Motor neuron (in vitro differentiated cells): ENCODE results near the gene DNMBP. TPM values are rescaled to one million over a fixed set of nuclear protein-coding genes. Genes with fewer than 3 reads are reported as not detected.
"Not testable (repeated sequence)": the region's sequence is repeated elsewhere in the genome, so short reads cannot be mapped to it uniquely, and the experiment has no call there.

ENCODE experiments used
- ATAC-seq, 8 experiments: fragments of 200-7000 bp; cut with Tn5 transposase; replicated peaks in 6 of 8; 2 replicates each; pipeline ENCODE4 v1.8.0; 2021; ENCODE audit warnings: mild to moderate bottlenecking in 8 of 8, moderate library complexity in 8 of 8
- H3K27ac ChIP-seq, 2 donors: fragments of 250-450 bp; sonication (Bioruptor Pico); 2 replicates each; pipeline ENCODE4 v1.9.0; 2021; ENCODE audit warnings: antibody characterized with exemption in 2 of 2, mild to moderate bottlenecking in 2 of 2, moderate library complexity in 1 of 2
- H3K4me1 ChIP-seq, 2 donors: fragments of 250-450 bp; sonication (Bioruptor Pico); replicated peaks in 1 of 2; 2 replicates each; pipeline ENCODE4 v1.6.1; 2021; ENCODE audit warnings: antibody characterized with exemption in 2 of 2, mild to moderate bottlenecking in 2 of 2, moderate library complexity in 1 of 2
- H3K4me3 ChIP-seq, 5 donors: fragments of 250-450 bp; sonication (Bioruptor Pico); 2 replicates each; pipeline ENCODE4 v1.9.0; 2021; ENCODE audit warnings: antibody characterized with exemption in 5 of 5, mild to moderate bottlenecking in 5 of 5, moderate library complexity in 4 of 5
- WGBS, 10 experiments: fragments of 450-650 bp; shearing (Covaris generic); methylation state at CpG; one replicate each; pipeline ENCODE4 v1.0.0; 2022; 5-methylcytosine and 5-hydroxymethylcytosine counted together
- in situ Hi-C, 9 experiments: fragments of 400-800 bp; cut with MboI; loops; one replicate each; pipeline ENCODE4 v1.15.0; 2021; ENCODE audit warnings: low sequenced_read_pairs in 9 of 9, low pct_unique_long_range_greater_than_20kb in 2 of 9; ENCODE audit not compliant: unreplicated experiment in 9 of 9
- total RNA-seq, 8 experiments: library from RNA; unstranded; fragments of 300-600 nt; gene quantifications; 2 replicates each; pipeline versions ENCODE4 v1.2.3 to v1.2.4, GENCODE V29; 2022

DNMBP gene
- total RNA-seq, 8 experiments from 2014 or later: 3.3 to 24.0 (median 9.9) TPM

GRCh38 chr10:99945263-99945662, 64.5 kb downstream of the DNMBP start:
- H3K4me1 ChIP-seq: no peaks in the 10 kb centered on the region
- peak in 6 of 8 experiments; percentile 28 to 97 (median 80) for ATAC-seq
- in situ Hi-C loops: no loop called here
- WGBS, 10 experiments: 32 to 100% (median 75%) methylated on average over 1 to 4 of the region's 4 CpGs
- H3K27ac ChIP-seq: no peak overlapping the region
- H3K4me3 ChIP-seq: no peak overlapping the region

DNA sequence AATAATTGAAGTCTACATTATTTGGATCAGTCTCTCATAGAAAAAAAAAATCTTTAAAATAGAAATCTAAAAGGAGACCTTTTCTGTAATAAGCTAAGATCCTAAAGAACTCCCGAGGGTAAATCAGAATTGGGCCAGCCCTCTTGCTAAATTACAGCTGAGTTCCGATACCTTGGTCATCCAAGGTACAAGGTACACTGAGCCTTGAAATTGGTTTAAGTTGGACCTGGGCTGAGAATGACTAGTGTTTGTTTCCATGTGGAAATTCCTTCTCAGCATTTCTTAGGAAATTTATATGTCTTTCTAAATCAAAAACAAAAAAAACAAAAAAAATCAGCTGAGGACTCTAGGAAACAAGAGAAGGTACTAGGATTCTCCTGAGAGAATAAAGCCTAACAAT, 64.9 kb downstream of the DNMBP start:
- in situ Hi-C loops: no loop called here
- H3K4me1 ChIP-seq: no peaks in the 10 kb centered on the region
- no peak overlapping the region for H3K4me3 ChIP-seq
- 80 to 100% (median 92%) methylated on average over 1 to 2 of the region's 2 CpGs for WGBS, 10 experiments
- no peak overlapping the region for H3K27ac ChIP-seq
- no peak for ATAC-seq

DNA sequence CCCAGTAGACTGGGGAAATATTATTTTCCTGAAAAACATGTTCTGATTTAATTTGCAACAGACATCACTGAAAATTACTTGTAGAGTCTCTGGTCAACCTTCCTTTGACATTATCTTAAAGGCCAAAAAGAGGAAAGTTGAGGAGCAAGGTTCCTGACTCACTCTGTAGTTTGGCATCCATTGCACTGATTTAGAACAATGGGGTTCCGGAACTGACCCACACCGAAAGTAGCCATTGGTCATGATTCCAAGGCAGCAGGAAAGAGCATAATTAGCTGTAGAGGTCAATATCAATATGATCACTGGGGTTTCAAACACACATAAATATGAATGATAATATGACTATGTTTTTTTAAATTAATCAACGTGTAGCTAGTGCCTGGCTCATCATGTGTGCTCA, 65.8 kb downstream of the DNMBP start:
- in situ Hi-C loops: no loop called here
- Histone ChIP-seq H3K4me1 (no peaks in the 10 kb centered on the region), H3K27ac (no peak overlapping the region), H3K4me3 (no peak overlapping the region)
- no peak for ATAC-seq
- WGBS, 10 experiments: 67 to 100% (median 90%) methylated on average over 1 to 3 of the region's 3 CpGs; no CpG with 5 or more reads in 2 of the 10 experiments

DNA sequence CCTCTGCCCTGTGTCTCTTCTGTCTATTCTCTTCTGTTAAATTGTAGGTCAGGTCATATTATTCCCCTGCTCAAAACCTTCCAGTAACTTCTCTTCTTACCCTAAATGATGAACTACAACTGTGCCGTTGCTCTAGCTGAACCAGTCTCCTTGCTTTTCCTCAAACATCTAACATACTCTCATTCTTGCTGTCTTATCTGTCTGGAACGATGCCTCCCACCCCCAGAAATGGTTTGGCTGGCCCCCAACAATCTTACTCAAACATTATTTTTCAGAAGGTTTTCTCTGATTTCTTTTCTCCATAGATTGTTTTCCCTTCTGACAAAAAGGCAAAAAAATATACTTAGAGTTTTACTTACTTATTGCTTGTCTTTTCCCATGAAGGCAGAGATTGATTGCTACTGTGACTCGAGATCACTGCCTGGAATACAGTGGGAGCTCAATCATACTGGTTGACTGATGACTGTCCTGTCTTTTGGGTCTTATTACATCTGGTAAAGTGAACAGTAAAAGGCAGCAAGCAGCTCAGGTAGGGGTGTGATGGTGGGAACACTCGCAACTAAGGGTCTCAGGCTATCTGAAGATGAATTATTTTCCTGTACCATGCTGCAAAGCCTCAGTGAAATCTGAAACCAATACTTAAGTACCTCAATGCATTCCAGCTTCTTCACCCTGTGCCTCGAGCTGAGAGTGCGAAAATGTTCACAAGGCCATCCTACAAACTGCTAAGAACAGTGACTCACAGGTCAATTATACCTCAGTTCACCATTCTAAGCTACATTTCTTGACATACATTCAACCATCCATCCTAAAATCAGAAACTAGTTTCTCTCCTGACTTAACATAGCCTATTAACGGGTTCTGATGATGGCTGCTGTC, 67.6 kb downstream of the DNMBP start:
- in situ Hi-C loops: no loop called here
- no peak for ATAC-seq

GRCh38 chr10:99938563-99938962, 71.2 kb downstream of the DNMBP start:
- no peaks in the 10 kb centered on the region for H3K4me1 ChIP-seq
- WGBS, 10 experiments: 0 to 100% (median 66%) methylated on average over 1 to 3 of the region's 3 CpGs; no CpG with 5 or more reads in 4 of the 10 experiments
- no peak overlapping the region for H3K27ac ChIP-seq
- in situ Hi-C loops: no loop called here
- ATAC-seq: peak in 7 of 8 experiments; percentile 51 to 94 (median 77)
- H3K4me3 ChIP-seq: no peak overlapping the region

More for the DNA sequence above, 67.6 kb downstream of the DNMBP start:
- Histone ChIP-seq H3K4me1 (no peaks in the 10 kb centered on the region), H3K27ac (no peak overlapping the region), H3K4me3 (no peak overlapping the region)
- WGBS, 10 experiments: 33 to 94% (median 83%) methylated on average over 1 to 7 of the region's 7 CpGs

DNA sequence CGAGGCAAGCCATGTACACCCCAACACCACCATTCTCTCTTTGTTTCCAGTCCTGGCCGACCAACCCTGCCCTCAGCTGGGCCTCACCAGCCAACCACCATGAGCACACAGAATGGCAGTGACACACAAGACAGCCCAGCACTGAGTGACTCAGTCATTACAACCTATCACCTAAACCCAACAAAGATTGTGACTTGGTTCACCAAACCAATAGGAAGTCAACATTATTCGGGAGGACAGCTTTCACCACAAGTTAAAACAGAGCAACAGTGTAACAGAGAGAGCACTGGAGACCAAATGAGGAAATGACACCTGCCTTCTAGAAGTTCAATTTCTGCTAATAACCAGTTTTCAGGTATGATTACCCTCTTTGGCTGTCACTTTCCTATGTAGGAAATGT, 72.1 kb downstream of the DNMBP start:
- WGBS, 10 experiments: 91 to 100% (median 100%) methylated on average over 1 to 3 of the region's 3 CpGs; no CpG with 5 or more reads in 3 of the 10 experiments
- no peak for ATAC-seq
- Histone ChIP-seq H3K27ac (no peak overlapping the region), H3K4me1 (no peaks in the 10 kb centered on the region), H3K4me3 (no peak overlapping the region)
- in situ Hi-C loops: no loop called here

GRCh38 chr10:99932203-99932957, 77.4 kb downstream of the DNMBP start:
- H3K4me1 ChIP-seq, H3K4me3 ChIP-seq, ATAC-seq, in situ Hi-C loops, H3K27ac ChIP-seq: not testable (repeated sequence)
- WGBS, 10 experiments: no CpG with 5 or more reads among the region's 7 CpGs

DNA sequence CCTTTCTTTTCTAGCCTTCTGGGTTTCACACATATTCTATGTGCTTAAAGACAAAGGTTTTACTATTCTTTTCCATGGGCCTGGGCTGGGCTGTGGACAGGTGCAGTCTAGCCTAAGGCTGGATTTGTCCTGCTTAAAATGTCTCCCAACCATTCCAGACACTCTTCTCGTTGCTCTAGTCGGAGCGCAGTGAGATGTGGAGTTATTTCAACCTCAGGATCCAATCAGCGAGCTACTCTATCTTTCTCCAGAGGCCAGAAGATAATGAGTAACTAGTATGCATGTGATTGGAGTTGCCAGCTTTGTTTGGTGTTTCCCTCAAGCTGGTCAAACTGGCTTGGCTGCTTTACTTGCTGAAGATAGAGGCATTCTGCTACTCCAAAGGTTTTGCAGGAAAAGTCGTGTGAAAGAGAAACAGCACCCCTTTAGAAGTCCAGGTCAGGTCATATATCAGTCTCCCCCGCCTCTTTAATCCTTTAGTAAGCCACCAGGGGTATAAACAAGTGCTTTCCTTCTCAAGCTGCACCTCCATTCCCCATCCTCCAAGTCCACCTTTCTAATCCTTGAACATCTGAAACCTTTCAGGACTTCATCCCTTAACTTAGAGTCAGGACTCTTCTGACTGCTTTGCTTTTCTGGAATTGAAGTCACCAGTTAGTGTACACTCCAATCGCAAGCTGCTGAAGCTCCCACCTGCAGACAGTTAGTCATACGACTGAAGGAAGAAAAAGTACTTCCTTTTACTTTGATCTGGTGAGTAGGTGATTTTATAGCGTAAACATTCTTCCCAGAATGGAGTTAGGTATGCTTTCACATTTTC, 78.8 kb downstream of the DNMBP start:
- 50 to 87% (median 80%) methylated on average over 2 to 8 of the region's 9 CpGs for WGBS, 10 experiments
- H3K4me1 ChIP-seq: no peaks in the 10 kb centered on the region
- in situ Hi-C loops: no loop called here
- no peak overlapping the region for H3K27ac ChIP-seq
- no peak for ATAC-seq
- H3K4me3 ChIP-seq: no peak overlapping the region

- in situ Hi-C loops: no loop called here
- WGBS, 10 experiments: 91 to 99% (median 97%) methylated on average over 3 to 9 of the region's 9 CpGs
- no peak overlapping the region for H3K27ac ChIP-seq
- no peak for ATAC-seq
- H3K4me3 ChIP-seq: no peak overlapping the region
- H3K4me1 ChIP-seq: no peaks in the 10 kb centered on the region
Observed at GRCh38 chr10:99929360-99929759, 80.4 kb downstream of the DNMBP start.

DNA sequence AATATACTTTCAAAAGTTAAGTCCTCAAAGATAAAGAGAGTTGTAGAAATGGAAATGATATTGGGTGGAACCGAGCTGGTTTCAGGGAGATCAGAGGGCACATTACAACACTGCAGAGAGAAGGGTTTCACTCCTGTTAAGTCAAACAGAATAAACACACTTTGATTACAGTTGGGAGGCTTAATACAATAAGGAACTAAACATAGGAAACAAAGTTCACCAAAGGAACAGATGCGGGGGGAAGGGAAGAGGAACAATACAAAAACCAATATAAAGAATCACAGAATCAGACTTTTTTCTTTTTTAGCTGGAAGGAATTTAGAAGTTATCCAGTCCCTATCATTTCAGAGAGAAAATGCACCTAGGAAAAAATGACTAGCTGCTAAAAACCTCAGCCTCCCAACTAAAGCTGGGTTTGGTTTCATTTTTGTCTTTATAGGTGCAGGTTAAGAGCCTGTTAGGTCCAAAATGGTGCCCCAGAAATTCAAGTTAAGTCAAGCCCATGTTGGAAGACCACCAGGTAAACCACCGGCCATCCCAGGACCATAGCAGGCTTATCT, 81.9 kb downstream of the DNMBP start:
- no peak overlapping the region for H3K27ac ChIP-seq
- 63 to 93% (median 78%) methylated on average over 1 to 3 of the region's 3 CpGs for WGBS, 10 experiments
- in situ Hi-C loops: no loop called here
- H3K4me3 ChIP-seq: no peak overlapping the region
- ATAC-seq: no peak
- no peaks in the 10 kb centered on the region for H3K4me1 ChIP-seq

- in situ Hi-C loops: no loop called here
- no peak overlapping the region for H3K27ac ChIP-seq
- WGBS, 10 experiments: 72 to 100% (median 86%) methylated on average over 1 to 9 of the region's 9 CpGs; no CpG with 5 or more reads in 2 of the 10 experiments
- peak in 3 of 8 experiments; percentile 21 to 49 (median 48) for ATAC-seq
- H3K4me3 ChIP-seq: no peak overlapping the region
- H3K4me1 ChIP-seq: no peaks in the 10 kb centered on the region
Observed at GRCh38 chr10:99926925-99927720, 82.6 kb downstream of the DNMBP start.
